Endodermal cell (in vitro differentiated cells): ENCODE results near the gene MSH3. TPM values are rescaled to one million over a fixed set of nuclear protein-coding genes. Genes with fewer than 3 reads are reported as not detected.
A peak's percentile ranks its signal among the peaks of the same experiment; 100 is the strongest.

Source experiments
- DNase-seq: peaks from one replicate; pipeline ENCODE4 v3.0.0-alpha.2; 2017
- H3K27ac ChIP-seq: 2 replicates; pipeline ENCODE4 v1.5.1; 2013; ENCODE audit warnings: mild to moderate bottlenecking, low read depth, low read length, moderate library complexity
- H3K27me3 ChIP-seq: 2 replicates; pipeline ENCODE4 v1.6.1; 2013; ENCODE audit warnings: mild to moderate bottlenecking, low read length, moderate library complexity; ENCODE audit not compliant: insufficient read depth, control insufficient read depth, poor library complexity, severe bottlenecking
- H3K36me3 ChIP-seq: 2 replicates; pipeline ENCODE4 v1.7.0; 2013; ENCODE audit warnings: mild to moderate bottlenecking, low read length, moderate library complexity; ENCODE audit not compliant: control insufficient read depth, insufficient read depth
- H3K4me1 ChIP-seq: one replicate; pipeline ENCODE4 v1.7.0; 2013; ENCODE audit warnings: low read length; ENCODE audit not compliant: control insufficient read depth, insufficient read depth
- H3K4me3 ChIP-seq: 2 replicates; pipeline ENCODE4 v1.5.1; 2013; ENCODE audit warnings: mild to moderate bottlenecking, low read length, moderate library complexity
- H3K9ac ChIP-seq: 2 replicates; pipeline ENCODE4 v1.6.1; 2013; ENCODE audit warnings: mild to moderate bottlenecking, low read length, moderate library complexity; ENCODE audit not compliant: poor library complexity, severe bottlenecking; ENCODE audit errors: extremely low read depth
- H3K9me3 ChIP-seq: 2 replicates; pipeline ENCODE4 v1.6.1; 2013; ENCODE audit warnings: mild to moderate bottlenecking, low read length, moderate library complexity; ENCODE audit not compliant: control insufficient read depth
- H3K27ac Mint-ChIP-seq: 2 replicates; pipeline ENCODE4 v1.8.0; 2020; ENCODE audit warnings: mixed read lengths
- H3K27me3 Mint-ChIP-seq: 2 replicates; pipeline ENCODE4 v1.8.0; 2021; ENCODE audit warnings: mild to moderate bottlenecking, mixed read lengths; ENCODE audit not compliant: insufficient read depth
- H3K36me3 Mint-ChIP-seq: 2 replicates; pipeline ENCODE4 v1.8.0; 2020; ENCODE audit warnings: low read depth, mixed read lengths
- H3K4me1 Mint-ChIP-seq: 2 replicates; pipeline ENCODE4 v1.8.0; 2020; ENCODE audit warnings: mixed read lengths
- H3K4me3 Mint-ChIP-seq: 2 replicates; pipeline ENCODE4 v1.8.0; 2020; ENCODE audit warnings: mild to moderate bottlenecking, moderate library complexity, mixed read lengths
- H3K9me3 Mint-ChIP-seq: 2 replicates; pipeline ENCODE4 v1.8.0; 2020; ENCODE audit warnings: mild to moderate bottlenecking, mixed read lengths
- CTCF ChIP-seq: fragments of 200-600 bp; sonication (generic); conservative IDR thresholded peaks from 2 replicates; pipeline ENCODE4 v1.5.0; 2021; ENCODE audit warnings: antibody characterized with exemption, mild to moderate bottlenecking
- WGBS, 2 experiments: methylation state at CpG; one replicate each; pipeline versions ENCODE4 v1.1.5 to v1.1.7; 2013; ENCODE audit warnings: missing lambda C conversion rate in 2 of 2, mixed read lengths in 1 of 2; ENCODE audit not compliant: insufficient coverage in 1 of 2, insufficient read length in 1 of 2; 5-methylcytosine and 5-hydroxymethylcytosine counted together
- total RNA-seq, 2 donors: library from RNA; stranded (reverse); fragmentation: NEBNext Ultra II Directional in 1 of 2; extraction: Animal tissue kit (Norgen Biotek cat#: 25700) in 1 of 2; gene quantifications; 2 replicates in 1 of 2; 3 replicates in 1 of 2; pipeline ENCODE4 v1.2.1, GENCODE V29; 2021

MSH3 gene
- total RNA-seq, 2 donors from 2014 or later: 17.3 to 25.2 TPM

GRCh38 chr5:80713631-80714030 lies 59.2 kb downstream of the MSH3 start:
- peaks cover 34% of the 10 kb centered on the region for H3K36me3 ChIP-seq
- no peaks in the 10 kb centered on the region for H3K27me3 Mint-ChIP-seq
- peaks cover 38% of the 10 kb centered on the region for H3K36me3 Mint-ChIP-seq
- peaks cover 4% of the 10 kb centered on the region for H3K9me3 ChIP-seq
- H3K9ac ChIP-seq: no peak overlapping the region
- H3K27me3 ChIP-seq: no peaks in the 10 kb centered on the region
- no peak for TF ChIP-seq CTCF
- no peak overlapping the region for H3K4me3 ChIP-seq
- no peak for DNase-seq
- H3K4me1 Mint-ChIP-seq: peaks cover 16% of the 10 kb centered on the region
- H3K4me3 Mint-ChIP-seq: no peak overlapping the region
- no peaks in the 10 kb centered on the region for H3K4me1 ChIP-seq
- peaks cover 3% of the 10 kb centered on the region for H3K9me3 Mint-ChIP-seq
- H3K27ac ChIP-seq: no peak overlapping the region
- no peak overlapping the region for H3K27ac Mint-ChIP-seq
- 83 to 93% methylated on average over 5 of the region's 5 CpGs for WGBS, 2 experiments

DNA sequence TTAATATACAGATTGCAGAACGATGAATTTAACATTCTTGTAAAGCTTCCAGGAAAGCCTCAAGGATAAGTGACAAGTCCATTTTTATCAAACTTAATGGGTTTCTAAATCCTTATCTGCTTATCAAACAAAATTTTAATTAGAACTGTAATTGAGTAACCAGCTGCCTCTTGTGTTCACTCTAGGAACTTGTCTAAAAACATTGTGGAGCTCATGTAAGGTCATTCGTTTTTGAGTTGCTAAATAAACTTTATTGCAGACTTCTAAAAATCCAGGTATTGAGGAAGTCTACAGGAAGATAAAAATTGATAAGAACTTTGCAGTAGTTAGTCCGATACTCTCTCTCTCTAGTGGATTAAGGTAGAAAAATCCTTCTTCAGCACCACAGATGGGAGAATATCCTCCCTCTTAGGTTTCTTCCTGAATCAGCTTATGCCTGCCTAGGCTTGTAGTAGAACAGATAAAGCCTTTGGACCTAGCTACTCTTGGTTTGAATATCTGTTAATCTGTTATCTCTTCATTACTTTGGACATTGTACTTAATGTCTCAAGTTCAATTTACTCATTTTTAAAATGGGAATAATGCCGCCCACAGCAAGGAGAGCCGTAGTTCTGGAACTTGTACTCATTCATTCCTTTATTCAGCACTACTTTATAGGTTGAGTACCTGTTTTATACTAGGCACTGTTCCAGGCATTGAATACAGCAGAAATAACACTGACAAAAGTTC lies 60.3 kb downstream of the MSH3 start:
- H3K4me3 Mint-ChIP-seq: no peak overlapping the region
- no peak overlapping the region for H3K27ac Mint-ChIP-seq
- H3K36me3 ChIP-seq: peaks cover 37% of the 10 kb centered on the region
- H3K9ac ChIP-seq: no peak overlapping the region
- peaks cover 36% of the 10 kb centered on the region for H3K36me3 Mint-ChIP-seq
- peaks cover 16% of the 10 kb centered on the region for H3K4me1 Mint-ChIP-seq
- peak; percentile 45 for TF ChIP-seq CTCF
- H3K4me1 ChIP-seq: no peaks in the 10 kb centered on the region
- DNase-seq: no peak
- no peak overlapping the region for H3K4me3 ChIP-seq
- peaks cover 14% of the 10 kb centered on the region for H3K9me3 ChIP-seq
- no peak overlapping the region for H3K27ac ChIP-seq
- H3K27me3 Mint-ChIP-seq: no peaks in the 10 kb centered on the region
- H3K9me3 Mint-ChIP-seq: peaks cover 9% of the 10 kb centered on the region
- no peaks in the 10 kb centered on the region for H3K27me3 ChIP-seq
- 95 to 100% methylated on average over 5 of the region's 5 CpGs for WGBS, 2 experiments

GRCh38 chr5:80715887-80716286 lies 61.4 kb downstream of the MSH3 start:
- H3K4me1 ChIP-seq: no peaks in the 10 kb centered on the region
- peaks cover 44% of the 10 kb centered on the region for H3K36me3 Mint-ChIP-seq
- H3K4me3 ChIP-seq: no peak overlapping the region
- H3K9ac ChIP-seq: no peak overlapping the region
- H3K4me3 Mint-ChIP-seq: no peak overlapping the region
- no peak overlapping the region for H3K27ac ChIP-seq
- no peak overlapping the region for H3K27ac Mint-ChIP-seq
- TF ChIP-seq CTCF: no peak
- peaks cover 26% of the 10 kb centered on the region for H3K9me3 ChIP-seq
- peaks cover 38% of the 10 kb centered on the region for H3K36me3 ChIP-seq
- peaks cover 16% of the 10 kb centered on the region for H3K9me3 Mint-ChIP-seq
- WGBS, 2 experiments: 92% methylated on average over 2 of the region's 2 CpGs; no CpG with 5 or more reads in 1 of the 2 experiments
- H3K27me3 ChIP-seq: no peaks in the 10 kb centered on the region
- peaks cover 16% of the 10 kb centered on the region for H3K4me1 Mint-ChIP-seq
- H3K27me3 Mint-ChIP-seq: no peaks in the 10 kb centered on the region
- no peak for DNase-seq
